Lower leg skin (tissue), 3 donors: ENCODE results near the gene DLG5.

Source experiments
- CTCF ChIP-seq, 3 donors: fragments of 450-650 bp; IDR thresholded peaks; one replicate each; pipeline ENCODE4 v1.5.1; 2016; ENCODE audit warnings: antibody characterized with exemption in 3 of 3, mild to moderate bottlenecking in 3 of 3, moderate library complexity in 2 of 3
- POLR2A ChIP-seq, 2 donors: fragments of 450-650 bp; IDR thresholded peaks; one replicate each; pipeline ENCODE4 v1.6.1; 2016 to 2017; ENCODE audit warnings: antibody characterized with exemption in 2 of 2, mild to moderate bottlenecking in 1 of 2, moderate library complexity in 1 of 2

DNA sequence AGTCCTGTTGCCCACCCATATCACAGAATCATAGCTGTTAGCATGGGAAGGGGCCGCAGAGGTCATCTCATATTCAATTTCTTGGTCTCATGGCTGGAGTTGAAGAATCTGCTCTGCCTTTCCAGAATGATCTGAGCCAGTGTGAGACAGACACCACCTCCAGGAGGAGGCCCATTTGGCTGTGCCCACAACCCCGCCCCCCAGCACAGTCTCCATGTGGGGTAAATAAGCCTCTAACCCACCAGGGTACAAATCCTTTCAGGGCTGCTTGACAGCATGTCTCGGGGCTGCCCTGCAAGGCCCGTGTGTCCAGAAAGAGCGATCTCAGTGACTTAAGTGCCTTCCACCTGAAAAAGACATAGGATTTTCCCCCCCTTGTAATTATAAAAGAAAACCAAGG lies 137.5 kb downstream of the DLG5 start:
- TF ChIP-seq CTCF (IDR thresholded peaks at IDR 0.05): no peak
- no peak for TF ChIP-seq POLR2A (IDR thresholded peaks at IDR 0.05)
